ENCODE data around the gene TMEM203.

TMEM203 gene

GRCh38 chr9:137193771-137194170 is 11.7 kb downstream of the TMEM203 start:
- DNase-seq = no peak

- DNase-seq = no peak
Observed at GRCh38 chr9:137192859-137193258, 12.6 kb downstream of the TMEM203 start.

GRCh38 chr9:137192448-137192780 is 13.0 kb downstream of the TMEM203 start:
- no peak for DNase-seq

- no peak for DNase-seq
Observed at GRCh38 chr9:137191691-137192447, 13.6 kb downstream of the TMEM203 start.

GRCh38 chr9:137191245-137191644 is 14.2 kb downstream of the TMEM203 start:
- DNase-seq = no peak

GRCh38 chr9:137190315-137190856 is 15.1 kb downstream of the TMEM203 start:
- no peak for DNase-seq

- DNase-seq = no peak
Observed at GRCh38 chr9:137189297-137190295, 15.9 kb downstream of the TMEM203 start.

GRCh38 chr9:137188490-137189296 is 16.8 kb downstream of the TMEM203 start, which contains the start of the genes ANAPC2 and SSNA1:
ANAPC2 (minus strand) TSS chr9:137188560; CDS start chr9:137188532, 28 bp downstream.
SSNA1 (plus strand) TSS chr9:137188676; CDS start chr9:137188727, 51 bp downstream.
- peak; percentile 96 for DNase-seq

GRCh38 chr9:137188086-137188489 is 17.4 kb downstream of the TMEM203 start:
- DNase-seq = no peak

- DNase-seq = no peak
Observed at GRCh38 chr9:137187386-137187785, 18.1 kb downstream of the TMEM203 start.

- no peak for DNase-seq
Observed at GRCh38 chr9:137186385-137186784, 19.1 kb downstream of the TMEM203 start.

GRCh38 chr9:137185921-137186320 is 19.5 kb downstream of the TMEM203 start:
- no peak for DNase-seq

- no peak for DNase-seq
Observed at GRCh38 chr9:137184881-137185660, 20.4 kb downstream of the TMEM203 start.

GRCh38 chr9:137183980-137184595 is 21.4 kb downstream of the TMEM203 start:
- DNase-seq = no peak

- DNase-seq = no peak
Observed at GRCh38 chr9:137182836-137183235, 22.6 kb downstream of the TMEM203 start.

- DNase-seq = no peak
Observed at GRCh38 chr9:137181680-137182079, 23.8 kb downstream of the TMEM203 start.

GRCh38 chr9:137180491-137180890 is 25.0 kb downstream of the TMEM203 start:
- no peak for DNase-seq

GRCh38 chr9:137179761-137180160 is 25.7 kb downstream of the TMEM203 start:
- DNase-seq = no peak

GRCh38 chr9:137178939-137179630 is 26.4 kb downstream of the TMEM203 start:
- DNase-seq = no peak

- no peak for DNase-seq
Observed at GRCh38 chr9:137178201-137178938, 27.1 kb downstream of the TMEM203 start.

Measured in activated CD4-positive, alpha-beta T cell treated with anti-CD3 and anti-CD28 coated beads, Interleukin-2, Interleukin-6, amounts not matched to agents 100 ng/mL and 50 ng/mL, durations not matched to agents 16 hours and 8 hours (primary cell).